ENCODE results near the gene DSN1. TPM values are rescaled to one million over a fixed set of nuclear protein-coding genes. Genes with fewer than 3 reads are reported as not detected.

The DSN1 gene
- total RNA-seq, 1 donor from 2014 or later = 12.8 TPM

- Mint-ChIP-seq H3K4me3 (ENCODE audit: unreplicated experiment) (no peak overlapping the region), H3K4me1 (ENCODE audit: unreplicated experiment) (no peaks in the 10 kb centered on the region), H3K9me3 (ENCODE audit: unreplicated experiment) (no peaks in the 10 kb centered on the region), H3K36me3 (ENCODE audit: low read depth, unreplicated experiment) (peaks cover 34% of the 10 kb centered on the region), H3K27me3 (ENCODE audit: unreplicated experiment) (peaks cover 6% of the 10 kb centered on the region), H3K27ac (ENCODE audit: unreplicated experiment) (no peak overlapping the region)
- no peak for DNase-seq (ENCODE audit: low spot score)
- TF ChIP-seq CTCF (IDR thresholded peaks at IDR 0.05; ENCODE audit: unreplicated experiment) = no peak
Observed at GRCh38 chr20:36796875-36797274, 23.3 kb upstream of the DSN1 start.

GRCh38 chr20:36796117-36796516, 22.6 kb upstream of the DSN1 start:
- Mint-ChIP-seq H3K27me3 (ENCODE audit: unreplicated experiment) (peaks cover 8% of the 10 kb centered on the region), H3K4me3 (ENCODE audit: unreplicated experiment) (no peak overlapping the region), H3K9me3 (ENCODE audit: unreplicated experiment) (no peaks in the 10 kb centered on the region), H3K27ac (ENCODE audit: unreplicated experiment) (no peak overlapping the region), H3K36me3 (ENCODE audit: low read depth, unreplicated experiment) (peaks cover 40% of the 10 kb centered on the region), H3K4me1 (ENCODE audit: unreplicated experiment) (no peaks in the 10 kb centered on the region)
- no peak for DNase-seq (ENCODE audit: low spot score)
- TF ChIP-seq CTCF (IDR thresholded peaks at IDR 0.05; ENCODE audit: unreplicated experiment) = no peak

- no peak overlapping the region for H3K4me3 Mint-ChIP-seq (ENCODE audit: unreplicated experiment)
- no peak overlapping the region for H3K27ac Mint-ChIP-seq (ENCODE audit: unreplicated experiment)
- no peak for TF ChIP-seq CTCF (IDR thresholded peaks at IDR 0.05; ENCODE audit: unreplicated experiment)
- H3K36me3 Mint-ChIP-seq (ENCODE audit: low read depth, unreplicated experiment) = peaks cover 39% of the 10 kb centered on the region
- no peaks in the 10 kb centered on the region for H3K4me1 Mint-ChIP-seq (ENCODE audit: unreplicated experiment)
- H3K9me3 Mint-ChIP-seq (ENCODE audit: unreplicated experiment) = no peaks in the 10 kb centered on the region
- peaks cover 8% of the 10 kb centered on the region for H3K27me3 Mint-ChIP-seq (ENCODE audit: unreplicated experiment)
- no peak for DNase-seq (ENCODE audit: low spot score)
Observed at GRCh38 chr20:36795691-36796090, 22.1 kb upstream of the DSN1 start.

GRCh38 chr20:36794116-36794474, 20.5 kb upstream of the DSN1 start:
- H3K27ac Mint-ChIP-seq (ENCODE audit: unreplicated experiment) = no peak overlapping the region
- DNase-seq (ENCODE audit: low spot score) = no peak
- peaks cover 37% of the 10 kb centered on the region for H3K36me3 Mint-ChIP-seq (ENCODE audit: low read depth, unreplicated experiment)
- no peak overlapping the region for H3K4me3 Mint-ChIP-seq (ENCODE audit: unreplicated experiment)
- no peak for TF ChIP-seq CTCF (IDR thresholded peaks at IDR 0.05; ENCODE audit: unreplicated experiment)
- no peaks in the 10 kb centered on the region for H3K9me3 Mint-ChIP-seq (ENCODE audit: unreplicated experiment)
- H3K27me3 Mint-ChIP-seq (ENCODE audit: unreplicated experiment) = peaks cover 7% of the 10 kb centered on the region
- no peaks in the 10 kb centered on the region for H3K4me1 Mint-ChIP-seq (ENCODE audit: unreplicated experiment)

- no peak overlapping the region for H3K4me3 Mint-ChIP-seq (ENCODE audit: unreplicated experiment)
- no peaks in the 10 kb centered on the region for H3K9me3 Mint-ChIP-seq (ENCODE audit: unreplicated experiment)
- DNase-seq (ENCODE audit: low spot score) = no peak
- peaks cover 36% of the 10 kb centered on the region for H3K36me3 Mint-ChIP-seq (ENCODE audit: low read depth, unreplicated experiment)
- H3K27me3 Mint-ChIP-seq (ENCODE audit: unreplicated experiment) = peaks cover 7% of the 10 kb centered on the region
- no peaks in the 10 kb centered on the region for H3K4me1 Mint-ChIP-seq (ENCODE audit: unreplicated experiment)
- no peak overlapping the region for H3K27ac Mint-ChIP-seq (ENCODE audit: unreplicated experiment)
- no peak for TF ChIP-seq CTCF (IDR thresholded peaks at IDR 0.05; ENCODE audit: unreplicated experiment)
Observed at GRCh38 chr20:36793294-36794115, 19.9 kb upstream of the DSN1 start.
